ENCODE measurements around the gene COX4I2.

Gene COX4I2

GRCh38 chr20:31676609-31676989 lies 38.9 kb downstream of the COX4I2 start:
- TF ChIP-seq JUND (IDR thresholded peaks at IDR 0.05; ENCODE audit: low read depth), result no peak
- no peak for DNase-seq (ENCODE audit: low read depth in 1 of 2, low spot score in 1 of 2)
- in situ Hi-C loops (cut with HindIII; ENCODE audit: low pct_unique_long_range_greater_than_20kb, low sequenced_read_pairs), result no loop called here

GRCh38 chr20:31677553-31678260 lies 40.0 kb downstream of the COX4I2 start:
- no peak for DNase-seq (ENCODE audit: low read depth in 1 of 2, low spot score in 1 of 2)
- in situ Hi-C loops (cut with HindIII; ENCODE audit: low pct_unique_long_range_greater_than_20kb, low sequenced_read_pairs), result no loop called here
- TF ChIP-seq JUND (IDR thresholded peaks at IDR 0.05; ENCODE audit: low read depth), result no peak

GRCh38 chr20:31678389-31679356 lies 41.0 kb downstream of the COX4I2 start:
- TF ChIP-seq JUND (IDR thresholded peaks at IDR 0.05; ENCODE audit: low read depth), result peak; percentile 84
- DNase-seq (ENCODE audit: low read depth in 1 of 2, low spot score in 1 of 2), result peak; percentile 61 to 98
- in situ Hi-C loops (cut with HindIII; ENCODE audit: low pct_unique_long_range_greater_than_20kb, low sequenced_read_pairs), result no loop called here

GRCh38 chr20:31679357-31680285 lies 41.9 kb downstream of the COX4I2 start:
- in situ Hi-C loops (cut with HindIII; ENCODE audit: low pct_unique_long_range_greater_than_20kb, low sequenced_read_pairs), result no loop called here
- TF ChIP-seq JUND (IDR thresholded peaks at IDR 0.05; ENCODE audit: low read depth), result peak; percentile 65
- peak in 1 of 2 experiments; percentile 97 for DNase-seq (ENCODE audit: low read depth in 1 of 2, low spot score in 1 of 2)

GRCh38 chr20:31680286-31681127 lies 42.8 kb downstream of the COX4I2 start:
- TF ChIP-seq JUND (IDR thresholded peaks at IDR 0.05; ENCODE audit: low read depth), result no peak; the same call in 1 of the 2 replicates
- in situ Hi-C loops (cut with HindIII; ENCODE audit: low pct_unique_long_range_greater_than_20kb, low sequenced_read_pairs), result no loop called here
- peak in 1 of 2 experiments; percentile 84 for DNase-seq (ENCODE audit: low read depth in 1 of 2, low spot score in 1 of 2)

- DNase-seq (ENCODE audit: low read depth in 1 of 2, low spot score in 1 of 2), result no peak
- TF ChIP-seq JUND (IDR thresholded peaks at IDR 0.05; ENCODE audit: low read depth), result no peak
- in situ Hi-C loops (cut with HindIII; ENCODE audit: low pct_unique_long_range_greater_than_20kb, low sequenced_read_pairs), result no loop called here
Observed at GRCh38 chr20:31681128-31681727, 43.5 kb downstream of the COX4I2 start.

- no peak for TF ChIP-seq JUND (IDR thresholded peaks at IDR 0.05; ENCODE audit: low read depth)
- no peak for DNase-seq (ENCODE audit: low read depth in 1 of 2, low spot score in 1 of 2)
- in situ Hi-C loops (cut with HindIII; ENCODE audit: low pct_unique_long_range_greater_than_20kb, low sequenced_read_pairs), result no loop called here
Observed at GRCh38 chr20:31681769-31682168, 44.1 kb downstream of the COX4I2 start.

GRCh38 chr20:31682352-31682751 lies 44.6 kb downstream of the COX4I2 start:
- no peak for DNase-seq (ENCODE audit: low read depth in 1 of 2, low spot score in 1 of 2)
- in situ Hi-C loops (cut with HindIII; ENCODE audit: low pct_unique_long_range_greater_than_20kb, low sequenced_read_pairs), result no loop called here
- TF ChIP-seq JUND (IDR thresholded peaks at IDR 0.05; ENCODE audit: low read depth), result no peak

GRCh38 chr20:31682927-31683326 lies 45.2 kb downstream of the COX4I2 start:
- DNase-seq (ENCODE audit: low read depth in 1 of 2, low spot score in 1 of 2), result no peak
- no peak for TF ChIP-seq JUND (IDR thresholded peaks at IDR 0.05; ENCODE audit: low read depth)
- in situ Hi-C loops (cut with HindIII; ENCODE audit: low pct_unique_long_range_greater_than_20kb, low sequenced_read_pairs), result no loop called here

- no peak for TF ChIP-seq JUND (IDR thresholded peaks at IDR 0.05; ENCODE audit: low read depth)
- in situ Hi-C loops (cut with HindIII; ENCODE audit: low pct_unique_long_range_greater_than_20kb, low sequenced_read_pairs), result no loop called here
- no peak for DNase-seq (ENCODE audit: low read depth in 1 of 2, low spot score in 1 of 2)
Observed at GRCh38 chr20:31684153-31685015, 46.7 kb downstream of the COX4I2 start.

All from T47D (cell line).